Endothelial cell of umbilical vein (primary cell): Measurements from ENCODE around the gene GRIFIN.

Source experiments
- CTCF ChIP-seq, 2 donors: IDR thresholded peaks; 1 replicate in 1 of 2; 2 replicates in 1 of 2; pipeline ENCODE4 v1.5.1; 2011; ENCODE audit warnings: low read length in 2 of 2, mild to moderate bottlenecking in 2 of 2, moderate library complexity in 2 of 2, control low read depth in 1 of 2, inconsistent platforms in 1 of 2, low read depth in 1 of 2; ENCODE audit not compliant: insufficient read depth in 1 of 2; ENCODE audit errors: extremely low read depth in 1 of 2
- EZH2 ChIP-seq: IDR thresholded peaks from 2 replicates; pipeline ENCODE4 v1.6.1; 2012; ENCODE audit warnings: borderline replicate concordance, low read depth, mild to moderate bottlenecking, moderate library complexity, low read length, inconsistent platforms; ENCODE audit not compliant: severe bottlenecking
- FOS ChIP-seq: IDR thresholded peaks from 2 replicates; pipeline ENCODE4 v1.6.1; 2011; ENCODE audit warnings: mild to moderate bottlenecking, low read length, moderate library complexity, borderline replicate concordance; ENCODE audit not compliant: insufficient read depth
- GATA2 ChIP-seq: IDR thresholded peaks from 2 replicates; pipeline ENCODE4 v1.7.0; 2011; ENCODE audit warnings: low read depth, mild to moderate bottlenecking, moderate library complexity, mixed read lengths, low read length; ENCODE audit not compliant: insufficient read length, insufficient read depth
- JUN ChIP-seq: IDR thresholded peaks from 2 replicates; pipeline ENCODE4 v1.6.1; 2011; ENCODE audit warnings: borderline replicate concordance, low read depth; ENCODE audit not compliant: insufficient read length, insufficient read depth
- MAX ChIP-seq: IDR thresholded peaks from 2 replicates; pipeline ENCODE4 v1.6.1; 2011; ENCODE audit not compliant: insufficient read depth, insufficient read length
- POLR2A ChIP-seq: IDR thresholded peaks from 2 replicates; pipeline ENCODE4 v1.6.1; 2012; ENCODE audit warnings: low read depth, mild to moderate bottlenecking, control low read depth, low read length
- POLR2AphosphoS5 ChIP-seq: IDR thresholded peaks from 2 replicates; pipeline ENCODE4 v1.6.1; 2012; ENCODE audit warnings: low read depth, mild to moderate bottlenecking, control low read depth, low read length, moderate library complexity; ENCODE audit not compliant: insufficient read depth

- TF ChIP-seq CTCF (IDR thresholded peaks at IDR 0.05; ENCODE audit: extremely low read depth in 1 of 2, insufficient read depth in 1 of 2, low read depth in 1 of 2, low read length in 2 of 2) = no peak
- no peak for TF ChIP-seq POLR2AphosphoS5
- no peak for TF ChIP-seq EZH2
- no peak for TF ChIP-seq POLR2A
- TF ChIP-seq MAX = no peak
- TF ChIP-seq JUN = no peak
- no peak for TF ChIP-seq GATA2
- no peak for TF ChIP-seq FOS
Measured at GRCh38 chr7:2507208-2507916, 31.2 kb upstream of the GRIFIN start.
